Left renal cortex interstitium (tissue), 4 donors: ENCODE measurements around the gene ANKRD28. TPM values are rescaled to one million over a fixed set of nuclear protein-coding genes. Genes with fewer than 3 reads are reported as not detected.

Experiments used
- polyA plus RNA-seq, 4 donors: library from polyadenylated mRNA; unstranded; fragments of 120-200 nt; gene quantifications; one replicate each; pipeline ENCODE4 v1.2.1, GENCODE V29; 2013; ENCODE audit not compliant: insufficient read length in 4 of 4

Gene ANKRD28
- polyA plus RNA-seq, 4 donors: 35.0 to 53.4 (median 44.4) TPM

Other genes starting within 250 kb of the ANKRD28 start
- gene HACL1, start 196.4 kb downstream of the ANKRD28 start, polyA plus RNA-seq: 10 to 100 TPM; 17.7 to 26.0 (median 22.6) TPM
- 10 to 100 TPM; 18.0 to 24.7 (median 21.0) TPM for gene BTD, start 196.2 kb downstream of the ANKRD28 start, polyA plus RNA-seq